ENCODE results near the gene BNIP3.
"Not testable (repeated sequence)": the region's sequence is repeated elsewhere in the genome, so short reads cannot be mapped to it uniquely, and the experiment has no call there.

DNA sequence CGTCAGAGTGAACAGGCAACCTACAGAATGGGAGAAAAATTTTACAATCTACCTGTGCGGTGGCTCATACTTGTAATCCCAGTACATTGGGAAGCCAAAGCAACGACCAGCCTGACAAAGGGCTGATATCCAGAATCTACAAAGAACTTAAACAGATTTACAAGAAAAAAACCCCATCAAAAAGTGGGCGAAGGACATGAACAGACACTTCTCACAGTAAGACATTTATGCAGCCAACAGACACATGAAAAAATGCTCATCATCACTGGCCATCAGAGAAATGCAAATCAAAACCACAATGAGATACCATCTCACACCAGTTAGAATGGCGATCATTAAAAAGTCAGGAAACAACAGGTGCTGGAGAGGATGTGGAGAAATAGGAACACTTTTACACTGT, 5.6 kb upstream of the BNIP3 start:
- TF ChIP-seq, protein P1, sequence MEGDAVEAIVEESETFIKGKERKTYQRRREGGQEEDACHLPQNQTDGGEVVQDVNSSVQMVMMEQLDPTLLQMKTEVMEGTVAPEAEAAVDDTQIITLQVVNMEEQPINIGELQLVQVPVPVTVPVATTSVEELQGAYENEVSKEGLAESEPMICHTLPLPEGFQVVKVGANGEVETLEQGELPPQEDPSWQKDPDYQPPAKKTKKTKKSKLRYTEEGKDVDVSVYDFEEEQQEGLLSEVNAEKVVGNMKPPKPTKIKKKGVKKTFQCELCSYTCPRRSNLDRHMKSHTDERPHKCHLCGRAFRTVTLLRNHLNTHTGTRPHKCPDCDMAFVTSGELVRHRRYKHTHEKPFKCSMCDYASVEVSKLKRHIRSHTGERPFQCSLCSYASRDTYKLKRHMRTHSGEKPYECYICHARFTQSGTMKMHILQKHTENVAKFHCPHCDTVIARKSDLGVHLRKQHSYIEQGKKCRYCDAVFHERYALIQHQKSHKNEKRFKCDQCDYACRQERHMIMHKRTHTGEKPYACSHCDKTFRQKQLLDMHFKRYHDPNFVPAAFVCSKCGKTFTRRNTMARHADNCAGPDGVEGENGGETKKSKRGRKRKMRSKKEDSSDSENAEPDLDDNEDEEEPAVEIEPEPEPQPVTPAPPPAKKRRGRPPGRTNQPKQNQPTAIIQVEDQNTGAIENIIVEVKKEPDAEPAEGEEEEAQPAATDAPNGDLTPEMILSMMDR (IDR thresholded peaks at IDR 0.05; ENCODE audit: low read depth, low read length, poor library complexity, severe bottlenecking), result not testable (repeated sequence)
- not testable (repeated sequence) for TF ChIP-seq EZH2phosphoT487 (IDR thresholded peaks at IDR 0.05; ENCODE audit: borderline replicate concordance, low read length)

Measured in DOHH2 (cell line).